Measurements from ENCODE around the gene BEND6. TPM values are rescaled to one million over a fixed set of nuclear protein-coding genes. Genes with fewer than 3 reads are reported as not detected.

The BEND6 gene
- total and polyA plus RNA-seq, 2 donors (not counting 3 experiments of a cell fraction or from before 2014, with no cell fraction given) = 0.15 to 0.66 TPM

GRCh38 chr6:56916849-56917551 lies 37.9 kb upstream of the BEND6 start:
- H3K4me1 ChIP-seq (ENCODE audit: control insufficient read depth, extremely low read depth, insufficient read depth, low read length) = no peaks in the 10 kb centered on the region
- no peak overlapping the region for H3K9ac ChIP-seq (replicated peaks; ENCODE audit: extremely low read depth, insufficient read depth, low read length)
- no peak overlapping the region for H2AFZ ChIP-seq (ENCODE audit: low read depth, low read length)
- ChIA-PET CTCF (interaction anchor here (1.5 to 2.0 kb wide), 3 partner anchors 9 to 38 kb away, joined by 3 to 10 read pairs (median 7); partner anchors contain the start of gene BEND6), POLR2A (no interaction called here)
- H3K4me2 ChIP-seq (ENCODE audit: insufficient read depth, low read length) = no peak overlapping the region
- DNase-seq (ENCODE audit: low read depth, low spot score) (no peak), FAIRE-seq (no peak)
- BruUV-seq (replicated peaks) = no TSS peak
- H3K4me3 ChIP-seq (replicated peaks in 1 of 3; ENCODE audit: insufficient read depth in 1 of 3, low read depth in 1 of 3, low read length in 3 of 3) = no peak overlapping the region
- H4K20me1 ChIP-seq (replicated peaks; ENCODE audit: control insufficient read depth, extremely low read depth, insufficient read depth, low read length) = no peaks in the 10 kb centered on the region
- no peaks in the 10 kb centered on the region for H3K9me3 ChIP-seq (replicated peaks; ENCODE audit: control insufficient read depth, insufficient read depth, low read length)
- H3K9me1 ChIP-seq (replicated peaks; ENCODE audit: control insufficient read depth, extremely low read depth, insufficient read depth, low read length) = no peaks in the 10 kb centered on the region
- intact Hi-C loops (cut with micrococcal nuclease) (no loop called here), dilution Hi-C loops (cut with MboI; ENCODE audit: extremely low pct_ligation_motif_present, low sequenced_read_pairs) (no loop called here)
- H3K79me2 ChIP-seq (ENCODE audit: control insufficient read depth, insufficient read depth, low read length) = no peaks in the 10 kb centered on the region
- TF ChIP-seq POLR2A (IDR thresholded peaks at IDR 0.05; ENCODE audit: low read depth, low read length) = no peak
- TF ChIP-seq MAX (IDR thresholded peaks at IDR 0.05; ENCODE audit: insufficient read depth, insufficient read length) = no peak
- TF ChIP-seq POLR2AphosphoS5 (IDR thresholded peaks at IDR 0.05; ENCODE audit: insufficient read depth, low read depth, low read length) = no peak
- TF ChIP-seq GATA2 (IDR thresholded peaks at IDR 0.05; ENCODE audit: insufficient read depth, insufficient read length, low read depth, low read length) = no peak
- TF ChIP-seq CTCF (IDR thresholded peaks at IDR 0.05; ENCODE audit: extremely low read depth in 1 of 2, insufficient read depth in 1 of 2, low read depth in 1 of 2, low read length in 2 of 2) = no peak
- TF ChIP-seq FOS (IDR thresholded peaks at IDR 0.05; ENCODE audit: borderline replicate concordance, insufficient read depth, low read length) = no peak
- no peak for TF ChIP-seq MYC (IDR thresholded peaks at IDR 0.05; ENCODE audit: low read depth, low read length)
- no peaks in the 10 kb centered on the region for H3K36me3 ChIP-seq (ENCODE audit: control insufficient read depth in 2 of 2, extremely low read depth in 1 of 2, insufficient read depth in 2 of 2, low read length in 2 of 2)
- H3K27me3 ChIP-seq (ENCODE audit: control insufficient read depth in 2 of 2, insufficient read depth in 2 of 2, low read length in 2 of 2) = no peaks in the 10 kb centered on the region
- H3K27ac ChIP-seq (ENCODE audit: insufficient read depth, low read depth, low read length) = no peak overlapping the region

Measured in endothelial cell of umbilical vein (primary cell).